Adrenal gland (tissue), 12 donors: ENCODE results near the gene HIVEP3. TPM values are rescaled to one million over a fixed set of nuclear protein-coding genes. Genes with fewer than 3 reads are reported as not detected.

Experiments used
- DNase-seq, 7 donors: peaks; one replicate each; pipeline ENCODE4 v3.0.0-alpha.2; 2019 to 2020
- H3K27ac ChIP-seq, 5 donors: fragments of 200-600 bp; sonication (generic) in 4 of 5; 1 replicate in 3 of 5; 2 replicates in 2 of 5; pipeline versions ENCODE4 v1.5.1 to v1.8.0; 2016 to 2020; ENCODE audit warnings: mild to moderate bottlenecking in 1 of 5
- H3K27me3 ChIP-seq: fragments of 200-600 bp; 2 replicates; pipeline ENCODE4 v1.8.0; 2021
- H3K36me3 ChIP-seq, 2 donors: fragments of 200-600 bp; replicated peaks in 1 of 2; 1 replicate in 1 of 2; 2 replicates in 1 of 2; pipeline versions ENCODE4 v1.5.1 to v1.8.0; 2018 to 2022
- H3K4me1 ChIP-seq, 2 donors: fragments of 200-600 bp; replicated peaks in 1 of 2; 1 replicate in 1 of 2; 2 replicates in 1 of 2; pipeline versions ENCODE4 v1.5.1 to v1.8.0; 2018 to 2021
- H3K4me3 ChIP-seq, 4 donors: fragments of 200-600 bp; sonication (generic) in 3 of 4; one replicate each; pipeline ENCODE4 v1.5.1; 2016 to 2018
- H3K9me3 ChIP-seq, 3 donors: fragments of 200-600 bp; sonication (generic) in 1 of 3; replicated peaks in 1 of 3; 1 replicate in 2 of 3; 2 replicates in 1 of 3; pipeline versions ENCODE4 v1.5.1 to v1.8.0; 2016 to 2021
- CTCF ChIP-seq, 6 experiments: fragments of 450-650 bp in 4 of 6; fragments of 200-600 bp in 2 of 6; sonication (generic) in 1 of 6; IDR thresholded peaks; 1 replicate in 5 of 6; 2 replicates in 1 of 6; pipeline versions ENCODE4 v1.5.1 to v1.8.0; 2016 to 2021; ENCODE audit warnings: antibody characterized with exemption in 6 of 6, mild to moderate bottlenecking in 2 of 6, moderate library complexity in 1 of 6
- POLR2A ChIP-seq, 2 donors: fragments of 450-650 bp; IDR thresholded peaks; one replicate each; pipeline ENCODE4 v1.6.1; 2017; ENCODE audit warnings: antibody characterized with exemption in 2 of 2, mild to moderate bottlenecking in 2 of 2, moderate library complexity in 1 of 2
- WGBS, 4 donors: extraction: QIAGEN DNeasy Blood & Tissue Kit in 2 of 4; methylation state at CpG; one replicate each; pipeline versions ENCODE4 v1.1.5 to v1.1.7; 2013 to 2017; 5-methylcytosine and 5-hydroxymethylcytosine counted together
- intact Hi-C, 2 donors: fragments of 100-400 bp; cut with DNase I; formaldehyde crosslinking; loops; one replicate each; pipeline versions ENCODE4 v1.14.1 to v1.15.0; 2022 to 2023
- polyA plus RNA-seq, 3 donors: library from polyadenylated mRNA; stranded (reverse); fragments of 200-250 nt in 2 of 3; fragments of 350-450 nt in 1 of 3; fragmentation: Illumina TruSeq in 1 of 3; extraction: RNeasy Lipid Tissue Mini Kit (QIAGEN cat#74804) in 1 of 3; gene quantifications; one replicate each; pipeline ENCODE4 v1.2.3, GENCODE V29; 2013 to 2014
- total RNA-seq, 9 donors: library from RNA; depleted of rRNA in 4 of 9; stranded (reverse); fragments of >200 nt in 4 of 9; fragments of 120-200 nt in 1 of 9; fragmentation: NEBNext Ultra II Directional in 1 of 9; extraction: Animal tissue kit (Norgen Biotek cat#: 25700) in 1 of 9; gene quantifications; one replicate each; pipeline versions ENCODE4 v1.1.0 to v1.2.4, GENCODE V29; 2013 to 2023
- donor health status: healthy with polysubstance abuse.
- donor health status: Bipolar disorder and iron deficiency.
- donor health status: DM: yes; HTN: yes; CAD: no.
- donor health status: DM: no; HTN: no; CAD: no.
- donor health status: DM: no; HTN: no; CAD: no.
- donor health status: DM: yes; HTN: yes; CAD: no.

HIVEP3 gene
- total and polyA plus RNA-seq, 12 donors, result 3.2 to 7.7 (median 7.0) TPM

GRCh38 chr1:41957568-41957967, 38.8 kb upstream of the HIVEP3 start:
- TF ChIP-seq CTCF (IDR thresholded peaks at IDR 0.05) (no peak), POLR2A (IDR thresholded peaks at IDR 0.05) (no peak)
- H3K4me1 ChIP-seq, result peaks cover 8 to 43% of the 10 kb centered on the region in 2 donors
- no peaks in the 10 kb centered on the region for H3K27me3 ChIP-seq
- peak overlapping the region in 2 of 5 donors; percentile 37 to 50 for H3K27ac ChIP-seq
- 37 to 61% (median 47%) methylated on average over 3 of the region's 3 CpGs for WGBS, 4 donors
- no peak overlapping the region for H3K4me3 ChIP-seq
- no peaks in the 10 kb centered on the region for H3K9me3 ChIP-seq
- intact Hi-C loops, result no loop called here
- H3K36me3 ChIP-seq, result no peaks in the 10 kb centered on the region
- peak; percentile 50 to 79 (median 68) for DNase-seq

- Histone ChIP-seq H3K27me3 (no peaks in the 10 kb centered on the region), H3K36me3 (no peaks in the 10 kb centered on the region), H3K27ac (no peak overlapping the region), H3K4me3 (no peak overlapping the region), H3K4me1 (peaks cover 8 to 43% of the 10 kb centered on the region in 2 donors), H3K9me3 (no peaks in the 10 kb centered on the region)
- TF ChIP-seq CTCF (IDR thresholded peaks at IDR 0.05) (no peak), POLR2A (IDR thresholded peaks at IDR 0.05) (no peak)
- no peak for DNase-seq
- 72 to 77% (median 73%) methylated on average over 9 of the region's 9 CpGs for WGBS, 4 donors
- intact Hi-C loops, result no loop called here
Observed at GRCh38 chr1:41955461-41956159, 36.9 kb upstream of the HIVEP3 start.

- Histone ChIP-seq H3K36me3 (no peaks in the 10 kb centered on the region), H3K4me3 (no peak overlapping the region), H3K27ac (peak overlapping the region in 2 of 5 donors; percentile 1 to 67), H3K9me3 (no peaks in the 10 kb centered on the region), H3K27me3 (no peaks in the 10 kb centered on the region), H3K4me1 (peaks cover 8 to 43% of the 10 kb centered on the region in 2 donors)
- WGBS, 4 donors, result 46 to 62% (median 55%) methylated on average over 6 of the region's 6 CpGs
- DNase-seq, result peak; percentile 36 to 73 (median 51)
- TF ChIP-seq CTCF (IDR thresholded peaks at IDR 0.05), result no peak
- no peak for TF ChIP-seq POLR2A (IDR thresholded peaks at IDR 0.05)
- intact Hi-C loops, result no loop called here
Observed at GRCh38 chr1:41954533-41954944, 35.8 kb upstream of the HIVEP3 start.

GRCh38 chr1:41953291-41953690, 34.6 kb upstream of the HIVEP3 start:
- 70 to 85% (median 77%) methylated on average over 1 of the region's 1 CpG for WGBS, 4 donors
- Histone ChIP-seq H3K4me3 (no peak overlapping the region), H3K27ac (no peak overlapping the region), H3K36me3 (no peaks in the 10 kb centered on the region), H3K27me3 (no peaks in the 10 kb centered on the region), H3K4me1 (peaks cover 8 to 43% of the 10 kb centered on the region in 2 donors), H3K9me3 (no peaks in the 10 kb centered on the region)
- no peak for TF ChIP-seq POLR2A (IDR thresholded peaks at IDR 0.05)
- TF ChIP-seq CTCF (IDR thresholded peaks at IDR 0.05), result no peak
- DNase-seq, result no peak
- intact Hi-C loops, result no loop called here
